DMS79 treated with DMSO at 0.1 percent for 48 hours (cell line): Measurements from ENCODE around the gene HECTD4.

ENCODE experiments used
- DNase-seq: peaks from one replicate; lab custom pipeline; 2025; lab: John Stamatoyannopoulos, UW

HECTD4 gene

DNA sequence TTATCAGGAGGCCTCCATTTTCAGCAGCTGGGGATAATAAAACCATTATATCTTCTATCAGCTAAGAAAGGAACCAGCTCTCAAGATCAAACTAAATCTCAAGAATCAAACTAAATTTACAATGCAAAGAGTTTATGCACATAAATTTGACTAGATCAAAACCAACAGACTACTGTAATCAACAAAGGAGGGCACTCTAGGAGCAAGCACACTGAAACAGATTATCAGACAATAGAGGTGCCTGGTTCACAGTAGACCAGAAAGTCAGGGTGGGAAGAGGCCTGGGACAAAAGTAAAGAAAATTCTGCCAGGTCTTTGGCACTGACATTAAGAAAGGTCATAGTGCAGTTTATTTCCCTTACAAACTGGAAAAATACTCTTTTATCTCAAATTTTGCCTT, 61.0 kb downstream of the HECTD4 start:
- DNase-seq: no peak

DNA sequence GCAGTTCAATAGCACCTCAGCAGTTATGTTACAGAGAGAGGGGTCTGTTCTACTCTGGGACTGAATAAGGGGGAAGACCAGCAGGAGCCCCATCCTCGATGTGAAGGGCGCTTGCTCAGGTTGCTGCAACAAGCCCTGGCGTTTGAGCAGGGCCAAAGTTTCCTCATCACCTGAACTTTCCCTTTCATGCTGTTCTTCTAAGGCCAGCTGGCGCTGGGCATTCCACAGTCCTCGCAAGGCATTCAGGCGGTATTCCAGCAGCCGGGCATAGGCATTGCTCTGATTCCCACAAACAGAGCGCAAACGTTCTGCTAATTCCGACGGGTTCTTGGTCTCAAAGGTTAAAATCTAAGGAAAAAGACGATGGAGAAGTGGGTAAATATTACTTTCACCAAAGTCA, 62.8 kb downstream of the HECTD4 start:
- DNase-seq: no peak

DNA sequence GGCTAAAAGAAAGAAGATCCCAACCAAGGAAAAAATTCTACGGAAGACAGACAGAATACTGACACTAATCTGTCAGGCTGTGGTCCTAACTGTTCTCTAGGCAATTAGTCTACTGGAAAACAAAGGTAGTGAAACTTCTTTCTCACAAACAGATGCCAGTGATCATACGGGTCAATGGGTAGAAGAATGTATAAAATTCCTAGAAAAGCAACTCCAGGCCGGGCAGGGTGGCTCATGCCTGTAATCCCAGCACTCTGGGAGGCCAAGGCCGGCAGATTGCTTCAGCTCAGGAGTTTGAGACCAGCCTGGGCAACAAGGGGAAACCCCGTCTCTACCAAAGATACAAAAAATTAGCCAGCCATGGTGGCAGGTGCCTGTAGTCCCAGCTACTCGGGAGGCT, 64.8 kb downstream of the HECTD4 start:
- no peak for DNase-seq

DNA sequence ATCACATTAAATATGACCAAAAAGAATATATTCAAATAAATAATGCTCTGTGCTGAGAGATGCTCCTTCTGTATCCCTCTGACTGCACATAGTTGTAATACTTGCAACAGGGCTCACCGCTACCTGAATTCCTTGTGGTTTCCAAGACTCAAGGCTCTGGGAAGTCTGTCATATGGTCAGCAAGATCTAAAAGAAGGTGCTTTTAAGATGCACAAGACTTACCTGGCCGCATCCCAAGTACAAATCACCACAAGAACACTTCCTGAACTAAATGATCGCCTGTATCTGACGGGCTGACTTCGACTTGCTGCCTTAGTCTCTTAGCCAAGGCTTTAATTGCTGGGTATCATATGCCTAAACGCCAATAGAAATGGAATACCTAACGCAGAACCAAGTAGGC, 67.2 kb downstream of the HECTD4 start:
- DNase-seq: no peak

DNA sequence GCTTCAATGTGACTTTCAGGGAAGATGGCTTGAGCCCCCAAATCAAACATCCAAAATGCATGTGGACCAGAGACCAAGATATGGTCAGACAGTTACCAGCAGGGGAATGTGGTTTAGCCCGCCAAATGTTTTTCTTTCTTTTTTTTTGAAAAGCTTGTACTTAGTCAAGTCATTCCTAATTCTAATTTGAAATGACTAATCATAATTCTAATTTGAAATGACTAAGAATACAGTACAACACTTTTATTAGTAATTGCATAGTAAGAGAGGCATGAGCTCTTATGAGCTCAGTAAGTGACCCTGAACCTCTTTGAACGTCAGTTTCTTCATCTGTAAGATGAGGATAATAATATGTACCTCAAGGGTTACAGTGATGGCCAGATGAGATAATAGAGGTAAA, 72.4 kb downstream of the HECTD4 start:
- no peak for DNase-seq

DNA sequence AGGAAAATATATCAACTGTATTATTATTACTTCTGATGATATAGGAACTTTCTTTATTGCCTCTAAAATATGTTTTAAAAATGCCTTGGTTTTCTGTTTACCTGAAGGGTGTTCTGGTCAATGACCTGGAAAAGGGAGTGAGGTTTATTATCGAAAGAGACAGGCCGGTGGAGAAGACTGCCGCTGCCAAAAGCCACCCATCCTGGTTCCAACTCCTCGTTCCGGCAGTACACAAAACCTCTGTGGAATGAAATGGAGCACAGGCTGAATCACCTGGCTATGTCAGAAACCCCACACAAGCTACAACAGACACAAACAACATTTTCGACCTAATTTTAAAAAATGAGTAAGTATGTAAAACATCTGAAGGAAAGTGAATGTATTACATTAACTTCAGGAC, 73.6 kb downstream of the HECTD4 start:
- DNase-seq: no peak

DNA sequence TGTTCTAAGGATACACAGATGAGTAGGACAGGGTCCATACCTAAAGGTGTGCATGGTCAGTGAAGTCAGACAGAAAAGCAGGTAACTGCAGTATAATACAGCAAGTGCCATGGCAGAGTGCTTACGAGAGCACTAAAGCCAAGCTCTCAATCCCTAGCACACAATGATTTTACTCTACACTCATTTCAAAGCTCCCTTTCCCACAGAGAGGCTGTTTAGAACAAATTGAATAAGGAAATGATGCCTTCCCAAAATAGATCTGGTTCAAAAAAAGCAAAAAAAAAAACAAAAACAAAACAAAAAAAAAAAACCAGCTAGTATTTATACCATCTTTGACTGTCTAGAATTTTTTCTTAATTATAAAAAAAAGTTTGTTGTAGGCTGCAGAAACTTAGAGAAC, 74.1 kb downstream of the HECTD4 start:
- no peak for DNase-seq

DNA sequence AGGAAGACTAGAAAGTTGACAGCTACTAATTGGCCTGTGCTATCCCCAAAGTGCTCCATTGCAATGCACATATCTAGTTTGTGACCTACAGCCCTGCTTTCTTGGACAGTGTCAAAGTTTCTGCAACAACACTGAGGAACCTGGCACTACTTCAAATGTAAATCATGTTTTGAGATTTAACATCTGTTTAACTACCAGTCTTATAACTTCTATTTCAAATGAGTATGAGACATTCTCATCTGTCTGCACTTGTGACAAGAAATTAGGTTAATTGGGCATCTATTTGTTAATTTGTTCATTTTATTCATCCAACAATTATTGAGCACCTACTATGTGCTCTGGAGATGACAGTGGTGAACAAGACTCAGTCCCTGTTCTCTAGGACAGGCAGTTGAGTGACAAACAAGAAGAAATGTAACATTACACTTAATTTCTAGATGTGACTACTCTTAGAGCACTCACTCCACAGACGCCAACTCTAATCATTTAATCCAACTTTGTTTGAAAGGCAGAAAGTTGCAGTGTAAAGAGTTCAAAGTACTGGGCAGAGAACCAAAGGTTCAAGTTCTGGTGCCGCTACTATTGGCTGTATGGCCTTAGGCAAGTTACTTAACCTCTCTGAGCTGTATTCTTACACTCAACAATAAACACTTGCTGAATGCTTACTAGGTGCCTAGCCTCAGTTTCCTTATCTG, 74.8 kb downstream of the HECTD4 start:
- no peak for DNase-seq

DNA sequence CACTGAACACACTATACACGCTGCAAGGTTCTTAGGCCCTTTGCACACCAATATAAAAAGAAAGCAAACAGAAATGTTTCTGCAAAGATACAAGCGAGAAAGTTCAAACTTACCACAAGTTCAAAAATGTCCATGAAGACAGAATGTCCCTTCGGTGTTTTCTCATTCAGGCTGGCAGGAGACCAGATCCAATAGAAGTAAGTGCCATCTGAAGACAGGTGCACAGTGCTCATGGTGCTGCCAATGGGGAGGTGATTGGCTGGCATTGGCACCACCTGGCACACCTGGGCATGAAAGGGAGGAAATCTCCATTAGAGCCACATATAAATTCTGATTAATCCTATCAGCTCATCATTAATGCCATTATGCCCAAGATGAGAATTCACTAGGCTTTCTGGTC, 76.3 kb downstream of the HECTD4 start:
- DNase-seq: no peak

DNA sequence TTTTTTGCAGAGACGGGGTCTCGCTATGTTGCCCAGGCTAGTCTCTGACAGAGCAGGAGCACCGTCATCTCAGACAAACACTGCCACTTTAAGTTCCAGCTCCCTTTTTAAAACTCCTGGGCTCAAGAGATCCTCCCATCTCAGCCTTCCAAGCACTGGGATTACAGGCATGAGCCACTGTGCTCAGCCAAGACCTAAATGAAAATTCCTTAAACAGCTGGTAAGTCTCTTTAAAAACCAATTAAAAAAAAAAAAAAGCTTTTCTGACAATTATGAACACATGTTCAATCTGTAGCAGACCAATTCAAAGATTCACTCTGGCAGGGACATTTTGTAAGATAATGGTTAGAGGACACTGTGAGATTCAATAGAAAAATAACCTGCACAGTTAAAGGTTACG, 77.8 kb downstream of the HECTD4 start:
- no peak for DNase-seq

DNA sequence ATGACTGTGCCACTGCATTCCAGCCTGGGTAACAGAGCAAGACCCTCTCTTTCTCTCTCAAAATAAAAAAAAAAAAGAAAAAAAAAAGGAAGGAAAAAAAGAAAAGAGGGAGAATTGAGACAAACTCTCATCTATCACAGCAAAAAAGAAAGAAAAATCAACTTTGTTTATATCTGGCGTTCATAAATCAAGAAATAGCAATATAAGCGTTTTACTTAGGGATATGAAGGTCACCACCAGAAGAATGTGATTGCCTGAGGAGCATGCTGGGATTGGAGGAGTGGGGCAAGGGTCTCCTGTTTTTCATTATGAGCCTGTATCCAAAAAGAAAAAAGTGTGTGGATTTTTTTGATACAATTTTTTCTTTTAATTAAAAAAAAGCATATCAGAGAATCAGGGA, 78.4 kb downstream of the HECTD4 start:
- DNase-seq: no peak

DNA sequence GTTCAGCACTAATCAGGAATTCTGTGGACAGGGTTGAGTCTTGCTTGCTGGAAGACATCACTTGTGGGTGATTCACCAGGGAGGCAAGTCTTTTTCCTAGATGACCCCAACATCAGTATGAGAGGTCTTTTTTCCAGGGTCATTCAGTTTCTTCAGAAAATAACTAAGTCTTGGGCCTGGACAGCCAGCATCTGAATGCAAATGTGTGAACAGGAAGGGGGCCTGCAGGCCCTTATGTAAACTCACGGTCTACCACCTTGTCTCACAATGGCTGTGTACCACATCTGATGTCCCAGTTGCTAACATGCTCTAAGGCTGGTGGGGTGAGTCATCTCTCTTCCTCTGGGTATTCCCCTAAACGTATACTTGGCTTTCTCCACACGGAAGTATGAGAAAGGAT, 79.2 kb downstream of the HECTD4 start:
- DNase-seq: no peak

DNA sequence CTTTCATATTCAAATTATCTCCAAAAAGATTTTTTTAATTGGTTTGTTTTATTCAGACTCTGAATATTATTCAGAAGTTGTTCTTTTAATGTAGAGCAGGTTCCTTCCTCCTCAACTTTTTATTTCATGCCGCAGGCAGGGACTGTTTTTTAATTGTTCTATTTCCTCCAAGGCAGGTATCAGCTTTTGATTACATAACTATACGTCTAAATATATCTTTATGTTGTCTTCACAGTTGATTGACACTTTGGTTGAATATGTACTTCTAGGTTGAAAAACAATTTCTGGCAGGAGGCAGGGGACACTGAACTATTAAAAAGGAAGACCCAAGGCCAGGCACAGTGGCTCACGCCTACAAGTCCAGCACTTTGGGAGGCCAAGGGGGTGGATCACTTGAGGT, 82.5 kb downstream of the HECTD4 start:
- DNase-seq: no peak

DNA sequence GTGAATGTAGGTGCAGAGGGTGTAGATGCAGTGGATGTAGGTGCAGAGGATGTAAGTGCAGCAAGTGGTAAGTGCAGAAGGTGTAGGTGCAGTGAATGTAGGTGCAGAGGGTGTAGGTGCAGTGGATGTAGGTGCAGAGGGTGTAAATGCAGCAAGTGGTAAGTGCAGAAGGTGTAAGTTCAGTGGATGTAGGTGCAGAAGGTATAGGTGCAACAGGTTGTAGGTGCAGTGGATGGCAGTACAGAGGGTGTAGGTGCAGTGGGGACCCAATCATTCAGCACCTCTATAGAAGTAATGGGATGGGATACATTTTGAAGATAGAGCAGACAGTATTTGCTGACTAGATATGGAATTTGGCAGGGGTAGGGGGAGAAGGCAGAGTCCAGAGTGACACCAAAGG, 85.0 kb downstream of the HECTD4 start:
- no peak for DNase-seq

DNA sequence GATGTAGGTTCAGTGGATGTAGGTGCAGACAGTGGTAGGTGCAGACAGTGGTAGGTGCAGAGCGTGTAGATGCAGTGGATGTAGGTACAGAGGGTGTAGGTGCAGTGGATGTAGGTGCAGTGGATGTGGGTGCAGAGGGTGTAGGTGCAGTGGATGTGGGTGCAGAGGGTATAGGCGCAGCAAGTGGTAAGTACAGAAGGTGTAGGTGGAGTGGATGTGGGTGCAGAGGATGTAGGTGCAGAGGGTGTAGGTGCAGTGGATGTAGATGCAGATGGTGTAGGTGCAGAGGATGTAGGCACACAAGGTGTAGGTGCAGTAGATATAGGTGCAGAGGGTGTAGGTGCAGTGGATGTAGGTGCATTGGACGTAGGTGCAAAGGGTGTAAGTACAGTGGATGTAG, 86.0 kb downstream of the HECTD4 start:
- no peak for DNase-seq

DNA sequence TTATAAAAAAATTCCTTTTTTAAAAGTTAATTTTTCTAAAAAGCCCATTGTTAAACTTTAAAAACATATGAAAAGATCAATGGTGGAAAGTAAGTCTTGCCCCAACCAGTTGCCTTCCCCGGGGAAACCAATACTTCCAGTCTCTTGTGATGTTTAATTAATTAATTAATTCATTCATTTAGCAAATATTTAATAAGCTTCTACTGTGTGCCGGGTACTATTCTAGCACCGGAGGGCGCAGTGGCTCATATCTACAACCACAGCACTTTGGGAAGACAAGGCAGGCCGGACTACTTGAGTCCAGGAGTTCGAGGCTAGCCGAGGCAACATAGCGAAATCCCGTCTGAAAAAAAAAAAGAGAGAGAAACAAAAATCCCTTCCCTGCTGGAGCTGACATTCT, 87.4 kb downstream of the HECTD4 start:
- no peak for DNase-seq

DNA sequence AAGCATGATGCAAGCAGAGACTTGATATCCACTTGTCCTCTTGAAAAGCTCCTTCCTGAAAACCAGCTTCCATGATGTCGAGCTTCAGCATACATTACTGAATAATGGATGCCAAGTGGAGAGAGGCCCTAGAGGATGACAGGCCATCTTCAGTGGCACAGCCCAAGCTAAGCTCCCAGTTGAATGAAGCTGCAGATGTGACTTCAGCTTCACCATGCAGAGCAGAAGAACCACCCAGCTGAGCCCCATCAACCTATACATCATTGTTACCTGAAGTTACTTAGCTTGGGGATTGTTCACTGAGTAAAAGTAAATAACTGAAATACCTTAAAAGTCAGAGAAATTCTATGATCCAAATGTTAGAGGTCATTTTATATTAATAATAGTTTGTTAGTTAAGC, 93.6 kb downstream of the HECTD4 start:
- DNase-seq: no peak

DNA sequence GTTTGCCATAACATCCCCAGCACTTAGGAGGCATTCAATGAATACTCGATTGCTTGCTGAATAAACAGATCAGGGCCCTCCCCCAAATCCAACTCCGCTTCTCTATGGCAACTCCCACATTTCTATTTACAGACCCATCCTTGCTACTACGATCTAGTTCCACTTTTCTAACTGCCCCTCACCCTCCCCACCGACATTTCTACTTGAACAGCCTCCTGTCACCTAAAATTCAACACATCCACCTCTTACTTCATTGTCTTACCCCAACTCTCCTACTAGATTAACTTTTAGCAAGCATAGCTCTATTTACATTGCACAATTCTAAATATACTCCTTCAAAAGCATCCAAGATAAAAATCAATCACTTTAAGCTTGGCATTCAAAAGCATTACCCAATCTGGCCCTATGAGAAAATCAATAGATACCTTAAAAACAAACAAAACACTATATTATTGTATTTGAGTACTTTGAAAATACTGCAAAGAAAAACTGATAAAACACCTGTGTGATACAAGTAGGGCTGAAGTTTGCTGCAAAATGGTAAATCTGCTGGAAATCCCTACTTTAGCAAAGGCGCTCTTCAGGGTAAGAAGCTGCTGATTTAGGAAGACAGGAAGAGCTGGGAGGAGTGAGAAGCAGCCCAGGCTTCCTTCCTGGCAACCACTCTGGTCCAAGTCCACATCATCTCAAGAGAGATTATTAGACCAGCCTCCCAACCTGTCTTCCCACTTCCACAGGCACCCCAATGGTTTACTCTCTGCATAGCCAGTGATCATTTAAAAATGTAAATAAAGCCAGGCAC, 96.4 kb downstream of the HECTD4 start:
- no peak for DNase-seq

DNA sequence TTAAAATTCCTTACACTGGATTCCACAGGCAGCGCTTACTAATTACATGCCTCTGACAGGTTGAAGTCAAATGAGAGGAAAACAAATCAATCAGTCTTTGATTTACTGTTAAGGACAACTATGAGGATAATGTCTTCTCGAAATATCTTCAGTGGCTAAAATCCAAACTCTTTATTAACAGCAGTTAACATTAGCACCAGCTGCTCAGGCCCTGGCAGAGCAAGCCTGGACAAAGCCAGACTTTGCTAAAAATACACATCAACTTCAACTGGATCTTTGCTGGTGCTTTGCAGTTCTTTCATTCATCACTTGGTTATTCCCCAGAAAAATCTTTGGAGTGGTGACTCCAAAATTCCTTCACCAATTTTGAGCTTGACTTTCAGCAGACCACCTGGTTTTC, 98.7 kb downstream of the HECTD4 start:
- DNase-seq: no peak

DNA sequence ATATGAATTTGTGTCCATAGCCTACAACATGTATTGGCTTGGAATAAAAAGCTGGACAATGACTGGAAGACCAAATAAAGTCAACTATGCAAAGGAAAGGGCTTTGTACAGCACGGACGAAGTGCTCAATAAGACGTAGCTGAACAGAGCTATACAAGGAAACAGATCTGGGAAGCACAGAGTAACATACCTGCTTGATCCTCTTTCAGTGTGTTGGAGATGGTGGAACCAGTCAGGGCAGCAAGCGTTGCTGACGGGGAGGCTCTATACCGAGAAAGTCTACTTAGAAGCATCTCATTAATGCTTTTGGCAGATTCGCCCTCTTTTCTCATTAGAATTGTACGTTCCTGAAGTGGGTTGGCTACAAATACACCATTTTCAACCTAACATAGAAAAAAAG, 99.3 kb downstream of the HECTD4 start:
- no peak for DNase-seq

DNA sequence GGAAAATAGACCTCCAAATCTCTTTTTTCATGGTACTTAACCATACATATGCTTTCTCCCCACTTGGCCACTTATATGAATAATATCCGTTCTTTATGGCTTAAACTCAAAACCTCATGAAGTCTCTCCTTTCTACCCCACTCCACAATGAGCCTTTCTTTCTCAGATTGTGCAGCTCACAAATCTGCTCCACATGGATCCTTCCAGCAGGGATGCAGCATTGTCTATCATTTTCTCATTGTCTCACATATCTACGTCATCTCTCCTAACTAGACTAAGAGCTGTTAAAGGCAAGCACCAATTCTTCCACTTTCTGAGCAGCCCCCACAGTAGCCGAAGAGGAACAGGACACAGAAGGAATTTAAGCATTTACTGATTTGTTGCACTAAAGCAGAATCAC, 106.4 kb downstream of the HECTD4 start:
- DNase-seq: no peak

DNA sequence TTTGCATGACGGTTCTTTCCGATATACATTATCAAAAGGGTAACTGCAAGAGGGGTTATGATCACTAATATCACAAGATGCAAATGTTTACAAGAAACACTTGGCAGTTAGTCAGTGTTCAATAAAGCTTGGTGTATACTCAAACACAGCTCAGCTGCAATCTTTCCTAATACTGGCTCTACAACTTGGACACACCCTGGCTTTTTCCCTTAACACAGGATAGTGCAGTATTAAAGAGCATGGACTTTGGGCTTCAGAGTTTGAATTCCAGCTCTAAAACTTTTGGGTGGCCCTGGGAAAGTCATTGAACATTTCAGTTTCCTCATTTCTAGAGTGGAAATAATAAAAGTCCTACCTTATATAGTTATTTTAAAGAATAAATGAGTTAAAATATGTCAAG, 107.0 kb downstream of the HECTD4 start:
- DNase-seq: no peak

DNA sequence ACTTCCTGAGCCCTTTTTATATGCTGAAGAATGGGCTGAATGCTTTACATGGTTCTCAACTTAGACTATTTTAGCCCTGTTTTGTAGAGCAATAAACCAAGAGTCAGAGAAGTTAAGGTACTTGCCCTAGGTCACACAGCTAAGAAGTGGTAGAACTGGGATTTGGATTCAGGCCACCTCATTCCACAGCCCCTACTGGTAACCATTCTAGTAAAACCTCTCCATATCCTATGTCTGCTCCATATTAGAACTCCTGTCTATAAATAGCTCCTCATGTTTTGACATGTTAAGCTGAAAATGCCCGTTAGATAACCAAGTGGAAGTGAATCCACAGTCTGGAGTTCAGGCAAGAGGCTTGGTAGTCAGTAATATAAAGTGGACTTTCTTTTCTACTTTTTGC, 111.6 kb downstream of the HECTD4 start:
- no peak for DNase-seq

DNA sequence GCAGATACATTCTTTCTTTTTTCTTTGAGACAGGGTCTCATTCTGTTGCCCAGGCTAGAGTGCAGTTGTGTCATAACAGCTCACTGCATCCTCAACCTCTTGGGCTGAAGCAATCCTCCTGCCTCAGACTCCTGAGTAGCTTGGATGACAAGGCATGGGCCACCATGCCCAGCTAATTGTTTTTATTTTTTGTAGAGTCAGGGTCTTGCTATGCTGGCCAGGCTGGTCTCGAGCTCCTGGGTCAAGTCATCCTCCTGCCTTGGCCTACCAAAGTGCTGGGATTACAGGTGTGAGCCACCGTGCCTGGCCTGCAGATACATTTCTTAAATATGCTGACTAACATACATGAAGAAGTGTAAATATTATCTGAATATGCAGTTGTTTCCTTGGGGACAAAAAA, 115.8 kb downstream of the HECTD4 start:
- no peak for DNase-seq
